Activated B cell treated with CpG ODN at 0.5 μM for 24 hours (primary cell): ENCODE results near the gene DYNC1LI1. TPM values are rescaled to one million over a fixed set of nuclear protein-coding genes. Genes with fewer than 3 reads are reported as not detected.

Experiments used
- ATAC-seq: fragments of 200-7000 bp; cut with Tn5 transposase; one replicate; pipeline ENCODE4 v1.10.0; 2021; ENCODE audit warnings: low read depth, mild to moderate bottlenecking, moderate library complexity
- CTCF ChIA-PET: fragments of 350-600 bp; sonication (Branson Sonifier 250); formaldehyde crosslinking; loops from one replicate; lab custom pipeline; 2021; ENCODE audit warnings: antibody characterized with exemption; lab: Charles Lee
- POLR2A ChIA-PET: fragments of 350-600 bp; sonication (Branson Sonifier 250); formaldehyde crosslinking; loops from one replicate; lab custom pipeline; 2021; ENCODE audit warnings: antibody characterized with exemption; lab: Charles Lee
- DNase-seq: peaks from one replicate; pipeline ENCODE4 v3.0.0; 2022
- H3K27ac Mint-ChIP-seq: one replicate; pipeline ENCODE4 v1.8.0; 2020; ENCODE audit warnings: mixed read lengths
- H3K27me3 Mint-ChIP-seq: one replicate; pipeline ENCODE4 v1.8.0; 2021; ENCODE audit warnings: mixed read lengths
- H3K36me3 Mint-ChIP-seq: one replicate; pipeline ENCODE4 v1.8.0; 2021; ENCODE audit warnings: low read depth, mixed read lengths
- H3K4me1 Mint-ChIP-seq: one replicate; pipeline ENCODE4 v1.8.0; 2021; ENCODE audit warnings: mixed read lengths
- H3K4me3 Mint-ChIP-seq: one replicate; pipeline ENCODE4 v1.8.0; 2020; ENCODE audit warnings: mild to moderate bottlenecking, mixed read lengths
- H3K9me3 Mint-ChIP-seq: one replicate; pipeline ENCODE4 v1.8.0; 2020; ENCODE audit warnings: mixed read lengths
- intact Hi-C: fragments of 100-400 bp; cut with micrococcal nuclease; formaldehyde crosslinking; loops from one replicate; pipeline ENCODE4 v1.15.1; 2024
- total RNA-seq: library from RNA; stranded (reverse); gene quantifications from 2 replicates; pipeline ENCODE4 v1.2.3, GENCODE V29; 2022
- TF ChIP-seq, protein P1 (sequence below): fragments of 200-600 bp; IDR thresholded peaks from one replicate; pipeline ENCODE4 v1.8.0; 2022; ENCODE audit warnings: antibody characterized with exemption, mild to moderate bottlenecking

Gene DYNC1LI1
- total RNA-seq, 1 donor from 2014 or later: 38.8 TPM

DNA sequence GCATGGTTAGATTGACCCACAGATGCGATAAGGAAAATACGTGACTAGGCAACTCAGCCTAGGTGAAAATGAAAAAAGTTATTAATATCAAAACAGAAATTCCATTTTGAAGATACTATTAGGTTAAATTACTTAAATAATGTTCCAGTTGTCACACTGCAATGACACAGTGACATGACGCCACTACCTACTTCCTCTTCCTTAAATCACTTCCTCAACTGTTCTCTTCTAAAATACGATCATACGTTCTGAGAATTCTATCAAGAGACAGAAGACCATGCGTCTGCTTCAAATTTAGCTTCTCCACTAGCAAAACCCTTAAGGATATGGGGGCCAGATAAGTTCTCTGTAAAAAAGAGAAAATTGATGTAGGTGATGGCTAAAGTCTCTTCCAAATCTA is 86.2 kb downstream of the DYNC1LI1 start:
- ChIA-PET POLR2A (interaction anchor here (0.6 to 3.0 kb wide), 10 partner anchors 10 to 603 kb away, joined by 3 to 38 read pairs (median 3); partner anchors contain the start of genes CMTM6 and CMTM7), CTCF (interaction anchor here (1.0 to 6.4 kb wide), 3 partner anchors 16 to 109 kb away, joined by 3 to 43 read pairs (median 3); no protein-coding TSS in a partner anchor)
- TF ChIP-seq, protein P1, sequence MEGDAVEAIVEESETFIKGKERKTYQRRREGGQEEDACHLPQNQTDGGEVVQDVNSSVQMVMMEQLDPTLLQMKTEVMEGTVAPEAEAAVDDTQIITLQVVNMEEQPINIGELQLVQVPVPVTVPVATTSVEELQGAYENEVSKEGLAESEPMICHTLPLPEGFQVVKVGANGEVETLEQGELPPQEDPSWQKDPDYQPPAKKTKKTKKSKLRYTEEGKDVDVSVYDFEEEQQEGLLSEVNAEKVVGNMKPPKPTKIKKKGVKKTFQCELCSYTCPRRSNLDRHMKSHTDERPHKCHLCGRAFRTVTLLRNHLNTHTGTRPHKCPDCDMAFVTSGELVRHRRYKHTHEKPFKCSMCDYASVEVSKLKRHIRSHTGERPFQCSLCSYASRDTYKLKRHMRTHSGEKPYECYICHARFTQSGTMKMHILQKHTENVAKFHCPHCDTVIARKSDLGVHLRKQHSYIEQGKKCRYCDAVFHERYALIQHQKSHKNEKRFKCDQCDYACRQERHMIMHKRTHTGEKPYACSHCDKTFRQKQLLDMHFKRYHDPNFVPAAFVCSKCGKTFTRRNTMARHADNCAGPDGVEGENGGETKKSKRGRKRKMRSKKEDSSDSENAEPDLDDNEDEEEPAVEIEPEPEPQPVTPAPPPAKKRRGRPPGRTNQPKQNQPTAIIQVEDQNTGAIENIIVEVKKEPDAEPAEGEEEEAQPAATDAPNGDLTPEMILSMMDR: no peak
- intact Hi-C loops: loop anchor here (1.0 to 2.0 kb wide), 5 partner anchors 10 to 45 kb away; partner anchors contain the start of gene CMTM6
- H3K9me3 Mint-ChIP-seq: no peaks in the 10 kb centered on the region
- peak overlapping the region; percentile 65 for H3K4me3 Mint-ChIP-seq
- peak overlapping the region; percentile 86 for H3K27ac Mint-ChIP-seq
- DNase-seq (no peak), ATAC-seq (peak; percentile 93)
- H3K4me1 Mint-ChIP-seq: peaks cover 57% of the 10 kb centered on the region
- H3K27me3 Mint-ChIP-seq: no peaks in the 10 kb centered on the region
- peaks cover 76% of the 10 kb centered on the region for H3K36me3 Mint-ChIP-seq

DNA sequence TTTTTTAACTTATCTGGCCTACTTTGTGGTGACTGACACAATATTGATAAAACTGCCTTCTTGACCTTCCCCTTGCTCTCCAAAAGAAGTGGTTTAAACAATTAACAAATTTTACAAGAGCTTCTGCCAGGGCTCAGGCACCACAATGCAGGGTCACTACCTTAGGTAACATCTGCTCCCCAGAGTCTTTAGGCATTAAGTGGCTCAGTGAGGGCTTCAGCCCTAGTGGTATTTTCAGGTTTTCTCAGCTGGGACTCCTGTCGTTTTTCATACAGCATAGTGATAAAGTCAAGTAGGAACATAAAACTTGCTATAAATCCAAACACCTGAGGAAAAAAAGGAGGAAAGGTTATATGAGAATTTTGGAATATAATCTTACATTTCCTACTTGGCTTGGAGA is 86.9 kb downstream of the DYNC1LI1 start:
- DNase-seq (no peak), ATAC-seq (no peak)
- H3K36me3 Mint-ChIP-seq: peaks cover 82% of the 10 kb centered on the region
- H3K27ac Mint-ChIP-seq: peak overlapping the region; percentile 86
- TF ChIP-seq, protein P1: no peak
- H3K4me3 Mint-ChIP-seq: peak overlapping the region; percentile 19
- POLR2A ChIA-PET: interaction anchor here (0.8 to 3.0 kb wide), 5 partner anchors 13 to 603 kb away, joined by 3 to 38 read pairs (median 3); no protein-coding TSS in a partner anchor
- no peaks in the 10 kb centered on the region for H3K9me3 Mint-ChIP-seq
- intact Hi-C loops: loop anchor here (1.0 to 2.0 kb wide), 5 partner anchors 11 to 44 kb away; partner anchors contain the start of gene CMTM6
- H3K27me3 Mint-ChIP-seq: no peaks in the 10 kb centered on the region
- peaks cover 58% of the 10 kb centered on the region for H3K4me1 Mint-ChIP-seq
- CTCF ChIA-PET: interaction anchor here (1.3 to 6.4 kb wide), 2 partner anchors 15 to 86 kb away, joined by 3 to 43 read pairs; no protein-coding TSS in a partner anchor

DNA sequence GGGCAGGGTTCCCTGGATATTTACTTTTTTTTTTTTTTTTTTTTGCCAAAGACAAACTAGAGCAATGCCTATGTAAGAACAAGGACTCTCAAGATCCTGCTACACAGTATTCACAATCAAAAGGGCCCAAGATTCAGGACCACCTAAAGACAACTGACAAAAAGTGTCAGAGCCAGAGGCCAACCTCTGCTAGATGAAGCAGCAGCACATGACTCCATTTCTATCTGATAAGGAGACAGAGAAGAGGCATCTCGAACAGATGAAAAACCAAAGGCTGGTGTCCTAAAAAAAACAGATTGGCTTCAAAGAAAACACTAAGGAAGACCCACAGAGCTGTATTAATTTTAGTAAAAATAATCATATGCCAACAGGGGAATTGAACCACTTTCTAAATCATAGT is 88.0 kb downstream of the DYNC1LI1 start:
- DNase-seq: no peak
- H3K27ac Mint-ChIP-seq: peak overlapping the region; percentile 33
- peaks cover 80% of the 10 kb centered on the region for H3K36me3 Mint-ChIP-seq
- peaks cover 59% of the 10 kb centered on the region for H3K4me1 Mint-ChIP-seq
- no peaks in the 10 kb centered on the region for H3K9me3 Mint-ChIP-seq
- no peak overlapping the region for H3K4me3 Mint-ChIP-seq
- POLR2A ChIA-PET: interaction anchor here (1.0 to 3.0 kb wide), 3 partner anchors 14 to 44 kb away, joined by 3 to 38 read pairs (median 5); no protein-coding TSS in a partner anchor
- intact Hi-C loops: no loop called here
- CTCF ChIA-PET: interaction anchor here (6.4 kb wide), 1 partner anchor 14 kb away, joined by 43 read pairs; no protein-coding TSS in a partner anchor
- H3K27me3 Mint-ChIP-seq: no peaks in the 10 kb centered on the region
- TF ChIP-seq, protein P1: no peak
- no peak for ATAC-seq

DNA sequence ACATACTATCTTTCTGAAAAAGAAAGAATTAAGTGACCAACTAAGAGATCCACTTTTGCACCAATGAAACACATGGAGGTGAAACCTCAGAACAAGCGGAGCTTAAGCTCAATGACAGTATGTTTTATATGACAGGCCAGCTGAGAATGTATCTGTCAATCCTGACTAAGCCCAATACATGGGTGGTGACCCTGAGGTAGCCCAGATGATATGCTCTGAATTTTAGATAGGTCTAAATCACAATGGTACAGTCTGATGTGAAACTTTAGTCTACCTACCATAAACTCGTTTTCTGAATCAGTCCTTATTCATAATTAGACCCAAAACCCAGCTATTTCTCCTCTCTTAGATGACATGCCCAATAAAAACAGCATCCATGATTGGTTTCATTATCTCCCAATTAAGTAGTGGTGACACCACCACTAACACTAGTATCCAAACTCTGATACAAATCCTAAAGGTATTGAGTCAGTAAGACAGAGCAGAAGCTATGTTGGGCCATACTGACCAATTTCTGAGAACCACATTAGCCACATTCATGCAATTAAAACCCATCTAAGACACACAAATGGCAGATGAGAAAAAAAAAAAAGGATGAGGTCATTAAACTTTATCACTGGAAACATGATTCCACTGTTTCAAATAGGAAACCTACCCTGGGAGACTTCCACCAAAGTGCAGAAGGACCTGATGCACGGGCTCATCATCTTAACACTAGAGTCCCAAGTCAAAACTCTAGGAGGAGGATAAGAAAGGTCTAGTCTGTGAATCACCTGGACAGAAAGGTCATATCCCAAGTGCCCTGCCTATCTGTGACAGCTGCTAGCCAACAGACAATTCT is 88.6 kb downstream of the DYNC1LI1 start:
- ATAC-seq: no peak
- POLR2A ChIA-PET: no interaction called here

More for the DNA sequence above, 88.6 kb downstream of the DYNC1LI1 start:
- Mint-ChIP-seq H3K27me3 (no peaks in the 10 kb centered on the region), H3K4me1 (peaks cover 66% of the 10 kb centered on the region), H3K36me3 (peaks cover 81% of the 10 kb centered on the region), H3K27ac (peak overlapping the region; percentile 22), H3K4me3 (no peak overlapping the region), H3K9me3 (peaks cover 3% of the 10 kb centered on the region)
- intact Hi-C loops: no loop called here
- DNase-seq: no peak
- TF ChIP-seq, protein P1: no peak
- CTCF ChIA-PET: interaction anchor here (6.4 kb wide), 1 partner anchor 13 kb away, joined by 43 read pairs; no protein-coding TSS in a partner anchor
